ENCODE data around the gene TP53TG3C. TPM values are rescaled to one million over a fixed set of nuclear protein-coding genes. Genes with fewer than 3 reads are reported as not detected.
"Not testable (repeated sequence)": the region's sequence is repeated elsewhere in the genome, so short reads cannot be mapped to it uniquely, and the experiment has no call there.

TP53TG3C gene, protein sequence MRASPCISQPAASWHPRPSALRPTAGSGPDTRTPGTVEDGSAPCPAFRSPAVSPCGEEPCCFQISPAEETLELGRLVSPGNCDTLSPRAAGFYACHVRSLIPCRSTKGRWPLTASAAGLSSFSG
- total RNA-seq, result not detected

DNA sequence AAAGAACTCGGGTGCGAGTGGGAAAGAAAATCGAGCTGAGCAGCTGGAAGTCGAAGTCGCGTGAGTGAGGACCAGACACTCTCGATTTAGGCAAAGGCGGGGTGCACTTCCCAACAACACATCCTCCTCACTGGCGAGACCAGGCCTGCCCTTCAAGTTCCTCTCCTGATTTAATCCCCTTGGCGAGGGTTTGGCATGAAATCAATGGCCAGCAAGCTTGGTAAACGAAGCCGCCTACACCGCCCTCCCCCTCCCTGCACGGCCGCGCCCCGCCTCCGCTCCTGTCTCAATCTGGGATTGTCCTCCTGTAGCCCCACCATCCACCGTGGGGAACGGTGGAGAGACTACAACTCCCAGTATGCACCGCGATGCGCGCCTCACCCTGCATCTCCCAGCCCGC, at the start of gene TP53TG3C:
Gene TP53TG3C, plus strand, starts transcription at position 301 of the 400 bp plus-strand sequence. Its CDS starts 68 bp downstream, at position 369.
- CTCF ChIA-PET; DNase-seq; H3K36me3 Mint-ChIP-seq (ENCODE audit: low read depth); H3K4me3 Mint-ChIP-seq; H3K27ac Mint-ChIP-seq; H3K9me3 Mint-ChIP-seq; intact Hi-C loops (cut with micrococcal nuclease); H3K27me3 Mint-ChIP-seq (ENCODE audit: low read depth); H3K4me1 Mint-ChIP-seq (ENCODE audit: low read depth): not testable (repeated sequence)

Other genes starting within 250 kb of the TP53TG3C start
- gene TP53TG3E, start 110.1 kb downstream of the TP53TG3C start, total RNA-seq, result not detected
- not detected for gene TP53TG3B, start 166.6 kb downstream of the TP53TG3C start, total RNA-seq

All from activated naive CD4-positive, alpha-beta T cell treated with anti-CD3 and anti-CD28 coated beads for 36 hours (primary cell).